Neuron (in vitro differentiated cells): ENCODE data around the gene USP16.
A peak's percentile ranks its signal among the peaks of the same experiment; 100 is the strongest.
"Not testable (repeated sequence)": the region's sequence is repeated elsewhere in the genome, so short reads cannot be mapped to it uniquely, and the experiment has no call there.

ENCODE experiments used
- H2AFZ ChIP-seq: one replicate; pipeline ENCODE4 v1.6.1; 2013; ENCODE audit warnings: low read depth, mild to moderate bottlenecking, inconsistent platforms, low read length, moderate library complexity
- H3K27me3 ChIP-seq: one replicate; pipeline ENCODE4 v1.6.1; 2013; ENCODE audit warnings: low read length; ENCODE audit not compliant: insufficient read depth
- H3K36me3 ChIP-seq: one replicate; pipeline ENCODE4 v1.6.1; 2013; ENCODE audit warnings: low read length; ENCODE audit not compliant: insufficient read depth
- H3K4me1 ChIP-seq: one replicate; pipeline ENCODE4 v1.6.1; 2013; ENCODE audit warnings: low read length; ENCODE audit not compliant: insufficient read depth
- H3K4me3 ChIP-seq: 2 replicates; pipeline ENCODE4 v1.5.1; 2013; ENCODE audit warnings: mild to moderate bottlenecking, low read length, moderate library complexity
- H3K9me3 ChIP-seq: one replicate; pipeline ENCODE4 v1.6.1; 2013; ENCODE audit warnings: low read length

Gene USP16

GRCh38 chr21:29053656-29054055, 29.2 kb downstream of the USP16 start:
- Histone ChIP-seq H3K4me1 (no peaks in the 10 kb centered on the region), H3K9me3 (no peaks in the 10 kb centered on the region), H3K4me3 (no peak overlapping the region), H2AFZ (no peak overlapping the region), H3K36me3 (peaks cover 82% of the 10 kb centered on the region), H3K27me3 (no peaks in the 10 kb centered on the region)

DNA sequence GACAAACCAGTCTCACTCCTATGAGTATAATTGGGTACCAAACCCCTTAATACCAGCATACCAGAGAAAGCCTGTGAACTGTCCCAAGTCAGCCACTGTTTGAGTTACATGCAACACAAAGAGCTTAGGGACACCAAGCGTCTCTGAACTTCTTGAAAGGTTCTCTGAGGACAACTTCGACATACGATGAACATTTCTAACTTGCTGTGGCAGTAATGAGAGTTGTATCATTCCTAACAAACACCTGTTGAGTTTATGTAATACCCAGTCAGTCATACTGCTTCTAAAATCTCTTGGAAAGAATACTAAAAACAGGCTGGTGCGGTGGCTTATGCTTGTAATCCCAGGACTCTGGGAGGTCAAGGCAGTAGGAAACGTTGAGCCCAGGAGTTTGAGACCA, 30.6 kb downstream of the USP16 start:
- Histone ChIP-seq H3K36me3 (peaks cover 82% of the 10 kb centered on the region), H3K27me3 (no peaks in the 10 kb centered on the region), H2AFZ (no peak overlapping the region), H3K4me3 (no peak overlapping the region), H3K9me3 (no peaks in the 10 kb centered on the region), H3K4me1 (no peaks in the 10 kb centered on the region)

- Histone ChIP-seq H3K27me3 (no peaks in the 10 kb centered on the region), H3K36me3 (peaks cover 80% of the 10 kb centered on the region), H3K4me1 (no peaks in the 10 kb centered on the region), H3K4me3 (no peak overlapping the region), H3K9me3 (no peaks in the 10 kb centered on the region), H2AFZ (no peak overlapping the region)
Observed at GRCh38 chr21:29056005-29056404, 31.5 kb downstream of the USP16 start.

- Histone ChIP-seq H3K27me3 (no peaks in the 10 kb centered on the region), H3K4me3 (no peak overlapping the region), H3K4me1 (no peaks in the 10 kb centered on the region), H2AFZ (no peak overlapping the region), H3K9me3 (no peaks in the 10 kb centered on the region), H3K36me3 (peaks cover 82% of the 10 kb centered on the region)
Observed at GRCh38 chr21:29056538-29057050, 32.1 kb downstream of the USP16 start.

- Histone ChIP-seq H3K27me3 (no peaks in the 10 kb centered on the region), H3K36me3 (peaks cover 95% of the 10 kb centered on the region), H2AFZ (no peak overlapping the region), H3K9me3 (no peaks in the 10 kb centered on the region), H3K4me1 (no peaks in the 10 kb centered on the region), H3K4me3 (no peak overlapping the region)
Observed at GRCh38 chr21:29064850-29065481, 40.5 kb downstream of the USP16 start.

- Histone ChIP-seq H3K36me3 (peaks cover 24% of the 10 kb centered on the region), H3K9me3 (no peaks in the 10 kb centered on the region), H3K4me3 (peak overlapping the region; percentile 85), H3K27me3 (no peaks in the 10 kb centered on the region), H3K4me1 (peaks cover 17% of the 10 kb centered on the region), H2AFZ (peak overlapping the region; percentile 64)
Observed at GRCh38 chr21:29072873-29073221, 48.4 kb downstream of the USP16 start.

- H3K27me3 ChIP-seq: no peaks in the 10 kb centered on the region
- peaks cover 20% of the 10 kb centered on the region for H3K36me3 ChIP-seq
- peak within 1 kb of the TSS; percentile 94 for H2AFZ ChIP-seq
- no peaks in the 10 kb centered on the region for H3K9me3 ChIP-seq
- H3K4me1 ChIP-seq: peaks cover 18% of the 10 kb centered on the region
- H3K4me3 ChIP-seq: peak within 1 kb of the TSS; percentile 85
Observed at GRCh38 chr21:29073222-29074006, 48.9 kb downstream of the USP16 start, which contains the start of gene CCT8. TSS of gene CCT8 (minus strand) at chr21:29073648. CDS start at chr21:29073590, 58 bp downstream.

DNA sequence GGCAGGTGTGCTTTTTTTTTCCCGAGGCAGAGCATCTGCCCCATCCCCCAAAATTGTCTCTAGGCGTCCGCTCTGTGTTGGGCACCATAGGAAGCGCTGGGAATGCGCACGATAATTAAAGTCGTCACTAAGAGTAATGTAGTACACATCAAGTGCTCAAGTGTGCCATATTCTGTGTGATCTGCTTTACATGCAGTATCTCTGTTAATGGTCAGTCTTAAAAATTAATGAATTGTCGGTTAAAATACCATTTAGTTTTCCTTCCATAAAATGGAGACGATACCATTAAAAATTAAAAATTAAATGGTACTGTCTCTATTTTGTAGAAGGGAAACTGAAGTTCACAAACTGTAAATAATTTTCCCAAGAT, 49.5 kb downstream of the USP16 start:
- Histone ChIP-seq H3K4me3 (peak overlapping the region; percentile 85), H3K27me3 (no peaks in the 10 kb centered on the region), H3K4me1 (peaks cover 23% of the 10 kb centered on the region), H2AFZ (peak overlapping the region; percentile 94), H3K9me3 (no peaks in the 10 kb centered on the region), H3K36me3 (peaks cover 14% of the 10 kb centered on the region)

DNA sequence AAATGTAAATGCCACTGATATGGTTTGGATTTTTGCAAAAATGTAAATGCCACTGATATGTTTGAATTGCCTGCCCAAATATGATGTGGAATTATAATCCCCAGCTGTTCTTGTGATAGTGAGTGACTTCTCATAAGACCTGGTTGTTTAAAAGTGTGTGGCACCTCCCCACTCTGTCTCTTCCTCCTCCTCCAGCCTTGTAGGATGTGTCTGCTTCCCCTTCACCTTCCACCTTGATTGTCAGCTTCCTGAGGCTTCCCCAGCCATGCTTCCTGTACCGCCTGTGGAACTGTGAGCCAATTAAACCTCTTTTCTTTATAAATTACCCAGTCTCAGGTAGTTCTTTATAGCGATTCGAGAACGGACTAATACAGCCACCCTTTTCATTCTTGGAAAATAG, 50.3 kb downstream of the USP16 start:
- Histone ChIP-seq H3K9me3 (no peaks in the 10 kb centered on the region), H3K4me3 (no peak overlapping the region), H3K36me3 (peaks cover 7% of the 10 kb centered on the region), H2AFZ (no peak overlapping the region), H3K27me3 (no peaks in the 10 kb centered on the region), H3K4me1 (peaks cover 31% of the 10 kb centered on the region)

- Histone ChIP-seq H3K36me3 (no peaks in the 10 kb centered on the region), H3K27me3 (no peaks in the 10 kb centered on the region), H2AFZ (no peak overlapping the region), H3K4me3 (no peak overlapping the region), H3K4me1 (peaks cover 35% of the 10 kb centered on the region), H3K9me3 (no peaks in the 10 kb centered on the region)
Observed at GRCh38 chr21:29075706-29076466, 51.4 kb downstream of the USP16 start.

DNA sequence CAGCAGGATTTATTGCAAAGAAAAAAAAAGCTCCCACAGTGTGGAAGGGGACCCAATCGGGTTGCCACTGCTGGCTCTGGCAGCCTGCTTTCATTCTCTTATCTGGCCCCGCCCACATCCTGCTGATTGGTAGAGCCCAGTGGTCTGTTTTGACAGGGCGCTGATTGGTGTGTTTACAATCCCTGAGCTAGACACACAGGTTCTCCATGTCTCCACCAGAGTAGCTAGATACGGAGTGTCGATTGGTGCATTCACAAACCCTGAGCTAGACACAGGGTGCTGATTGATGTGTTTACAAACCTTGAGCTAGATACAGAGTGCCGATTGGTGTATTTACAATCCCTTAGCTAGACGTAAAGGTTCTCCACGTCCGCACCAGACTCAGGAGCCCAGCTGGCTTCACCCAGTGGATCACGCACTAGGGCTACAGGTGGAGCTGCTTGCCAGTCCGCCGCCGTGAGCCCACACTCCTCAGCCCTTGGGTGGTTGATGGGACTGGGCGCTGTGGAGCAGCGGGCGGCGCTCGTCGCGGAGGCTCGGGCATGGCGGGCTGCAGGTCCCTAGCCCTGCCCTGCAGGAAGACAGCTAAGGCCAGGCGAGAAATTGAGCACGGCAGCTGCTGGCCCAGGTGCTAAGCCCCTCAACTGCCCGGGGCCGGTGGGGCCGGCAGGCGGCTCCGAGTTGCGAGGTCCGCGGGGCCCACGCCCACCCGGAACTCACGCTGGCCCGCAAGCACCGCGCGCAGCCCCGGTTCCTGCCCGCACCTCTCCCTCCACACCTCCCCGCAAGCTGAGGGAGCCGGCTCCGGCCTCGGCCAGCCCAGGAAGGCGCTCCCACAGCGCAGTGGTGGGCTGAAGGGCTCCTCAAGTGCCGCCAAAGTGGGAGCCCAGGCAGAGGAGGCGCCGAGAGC, 52.5 kb downstream of the USP16 start:
- not testable (repeated sequence) for H3K36me3 ChIP-seq, H3K4me3 ChIP-seq, H3K9me3 ChIP-seq, H2AFZ ChIP-seq, H3K27me3 ChIP-seq
- peaks cover 24% of the 10 kb centered on the region for H3K4me1 ChIP-seq

- Histone ChIP-seq H3K36me3 (no peaks in the 10 kb centered on the region), H3K4me1 (peaks cover 21% of the 10 kb centered on the region), H3K4me3 (no peak overlapping the region), H3K27me3 (no peaks in the 10 kb centered on the region), H3K9me3 (no peaks in the 10 kb centered on the region), H2AFZ (no peak overlapping the region)
Observed at GRCh38 chr21:29077651-29078090, 53.2 kb downstream of the USP16 start.
